Tibial nerve (tissue), 3 donors: ENCODE measurements around the gene CDC42BPB.

Experiments used
- EP300 ChIP-seq, 2 donors: sonication (generic); formaldehyde crosslinking; IDR thresholded peaks; one replicate each; pipeline ENCODE4 v1.6.1; 2017; ENCODE audit warnings: antibody characterized with exemption in 2 of 2, mild to moderate bottlenecking in 1 of 2
- POLR2A ChIP-seq, 2 donors: fragments of 450-650 bp; IDR thresholded peaks; one replicate each; pipeline ENCODE4 v1.6.1; 2017; ENCODE audit warnings: antibody characterized with exemption in 2 of 2, mild to moderate bottlenecking in 2 of 2, moderate library complexity in 2 of 2

- no peak for TF ChIP-seq POLR2A (IDR thresholded peaks at IDR 0.05)
- TF ChIP-seq EP300 (IDR thresholded peaks at IDR 0.05), result no peak
These were observed 101.5 kb downstream of the CDC42BPB start for GRCh38 chr14:102955636-102956408.
